Measurements from ENCODE around the gene ARFGAP3. TPM values are rescaled to one million over a fixed set of nuclear protein-coding genes. Genes with fewer than 3 reads are reported as not detected.

Gene ARFGAP3
- total RNA-seq, 2 donors from 2014 or later, result 32.0 to 32.8 TPM

- no peaks in the 10 kb centered on the region for H3K9me3 Mint-ChIP-seq
- peaks cover 93% of the 10 kb centered on the region for H3K36me3 Mint-ChIP-seq (ENCODE audit: low read depth)
- peaks cover 8% of the 10 kb centered on the region for H3K4me1 Mint-ChIP-seq
- H3K27me3 Mint-ChIP-seq, result no peaks in the 10 kb centered on the region
- H3K27ac Mint-ChIP-seq, result no peak overlapping the region
- ATAC-seq (replicated peaks), result no peak
- H3K4me3 Mint-ChIP-seq, result no peak overlapping the region
Measured at GRCh38 chr22:42831712-42832111, 25.4 kb downstream of the ARFGAP3 start.

- Mint-ChIP-seq H3K9me3 (no peaks in the 10 kb centered on the region), H3K4me3 (no peak overlapping the region), H3K27me3 (no peaks in the 10 kb centered on the region), H3K4me1 (peaks cover 8% of the 10 kb centered on the region), H3K27ac (no peak overlapping the region), H3K36me3 (ENCODE audit: low read depth) (peaks cover 88% of the 10 kb centered on the region)
- ATAC-seq (replicated peaks), result no peak
Measured at GRCh38 chr22:42830161-42830560, 26.9 kb downstream of the ARFGAP3 start.

DNA sequence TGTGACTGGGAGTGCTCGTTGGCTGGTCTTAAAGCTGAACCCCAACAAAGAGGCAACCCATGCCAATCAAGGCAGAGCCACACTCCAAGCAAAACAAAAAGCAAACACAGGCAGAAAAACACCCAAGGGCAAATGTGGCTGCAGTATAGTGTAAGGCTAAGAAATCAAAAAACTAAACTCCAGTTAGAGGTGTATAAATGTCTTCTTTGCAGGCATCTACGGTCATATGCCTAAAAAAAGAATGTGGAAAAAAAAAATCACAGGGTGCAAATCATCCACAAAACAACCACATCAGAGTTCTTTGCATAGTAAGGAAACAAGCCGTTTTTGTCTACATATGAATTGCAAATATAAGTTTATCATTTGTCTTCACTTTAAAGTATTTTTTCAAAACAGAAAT lies 27.8 kb downstream of the ARFGAP3 start:
- Mint-ChIP-seq H3K4me3 (no peak overlapping the region), H3K9me3 (no peaks in the 10 kb centered on the region), H3K4me1 (peaks cover 7% of the 10 kb centered on the region), H3K36me3 (ENCODE audit: low read depth) (peaks cover 88% of the 10 kb centered on the region), H3K27ac (no peak overlapping the region), H3K27me3 (no peaks in the 10 kb centered on the region)
- ATAC-seq (replicated peaks), result no peak

GRCh38 chr22:42825796-42826195 lies 31.3 kb downstream of the ARFGAP3 start:
- no peak overlapping the region for H3K27ac Mint-ChIP-seq
- H3K4me3 Mint-ChIP-seq, result no peak overlapping the region
- H3K36me3 Mint-ChIP-seq (ENCODE audit: low read depth), result peaks cover 86% of the 10 kb centered on the region
- ATAC-seq (replicated peaks), result no peak
- no peaks in the 10 kb centered on the region for H3K27me3 Mint-ChIP-seq
- no peaks in the 10 kb centered on the region for H3K9me3 Mint-ChIP-seq
- peaks cover 9% of the 10 kb centered on the region for H3K4me1 Mint-ChIP-seq

DNA sequence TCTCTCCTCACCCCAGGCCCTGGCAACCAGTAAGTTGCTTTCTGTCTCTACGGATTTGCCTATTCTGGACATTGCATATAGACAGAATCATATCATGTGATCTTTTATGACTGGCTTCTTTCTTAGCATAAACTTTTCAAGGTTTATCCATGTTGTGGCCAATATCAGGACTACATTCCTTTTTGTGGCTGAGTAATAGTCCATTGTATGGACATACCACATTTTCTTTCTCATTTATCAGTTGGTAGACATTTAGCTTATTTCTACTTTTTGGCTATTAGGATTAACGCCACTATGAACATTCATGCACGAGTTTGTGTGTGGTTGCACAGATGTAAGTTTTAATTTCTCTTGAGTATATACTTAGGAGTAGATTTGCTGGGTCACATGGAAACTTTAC lies 35.7 kb downstream of the ARFGAP3 start:
- peak overlapping the region; percentile 4 for H3K27ac Mint-ChIP-seq
- no peak for ATAC-seq (replicated peaks)
- no peaks in the 10 kb centered on the region for H3K9me3 Mint-ChIP-seq
- H3K36me3 Mint-ChIP-seq (ENCODE audit: low read depth), result peaks cover 76% of the 10 kb centered on the region
- H3K4me1 Mint-ChIP-seq, result peaks cover 7% of the 10 kb centered on the region
- no peaks in the 10 kb centered on the region for H3K27me3 Mint-ChIP-seq
- H3K4me3 Mint-ChIP-seq, result no peak overlapping the region

- Mint-ChIP-seq H3K4me1 (peaks cover 7% of the 10 kb centered on the region), H3K9me3 (no peaks in the 10 kb centered on the region), H3K27ac (peak overlapping the region; percentile 4), H3K4me3 (no peak overlapping the region), H3K27me3 (no peaks in the 10 kb centered on the region), H3K36me3 (ENCODE audit: low read depth) (peaks cover 82% of the 10 kb centered on the region)
- ATAC-seq (replicated peaks), result no peak
Measured at GRCh38 chr22:42820045-42820763, 36.9 kb downstream of the ARFGAP3 start.

DNA sequence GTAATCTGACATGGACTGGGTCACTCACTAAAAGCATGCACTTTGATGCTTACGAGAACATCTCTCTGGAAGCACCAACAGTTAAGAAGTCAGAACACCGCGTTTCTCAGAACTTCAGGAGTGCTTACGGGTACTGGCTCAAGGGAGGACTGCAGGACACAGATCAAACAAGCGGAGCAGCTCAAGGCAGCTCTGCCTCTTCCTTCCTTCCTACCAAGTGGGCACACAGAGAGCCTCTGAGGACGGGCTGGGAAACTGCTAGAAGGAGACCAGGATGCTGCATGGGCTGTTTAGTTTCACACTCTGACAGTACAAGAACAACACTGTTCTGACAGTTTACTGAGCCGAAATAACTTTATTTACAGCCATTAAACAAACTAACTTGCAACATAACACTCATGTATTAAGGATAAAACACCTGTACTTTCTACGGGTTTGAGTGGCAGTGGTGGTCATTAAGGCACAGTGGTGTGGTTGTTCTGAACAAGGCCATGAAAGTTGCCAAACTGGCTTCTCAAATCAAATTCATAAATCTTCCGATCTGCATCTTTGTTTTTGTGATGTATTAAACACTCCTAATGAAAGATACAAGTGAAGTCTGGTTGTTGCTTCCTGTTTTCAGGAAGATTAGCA lies 37.5 kb downstream of the ARFGAP3 start:
- no peak overlapping the region for H3K4me3 Mint-ChIP-seq
- ATAC-seq (replicated peaks), result no peak
- H3K27ac Mint-ChIP-seq, result no peak overlapping the region
- H3K4me1 Mint-ChIP-seq, result peaks cover 7% of the 10 kb centered on the region
- no peaks in the 10 kb centered on the region for H3K9me3 Mint-ChIP-seq
- peaks cover 82% of the 10 kb centered on the region for H3K36me3 Mint-ChIP-seq (ENCODE audit: low read depth)
- H3K27me3 Mint-ChIP-seq, result no peaks in the 10 kb centered on the region

GRCh38 chr22:42817556-42817955 lies 39.5 kb downstream of the ARFGAP3 start:
- Mint-ChIP-seq H3K36me3 (ENCODE audit: low read depth) (peaks cover 77% of the 10 kb centered on the region), H3K27me3 (no peaks in the 10 kb centered on the region), H3K4me1 (peaks cover 7% of the 10 kb centered on the region), H3K4me3 (no peak overlapping the region), H3K9me3 (no peaks in the 10 kb centered on the region), H3K27ac (no peak overlapping the region)
- ATAC-seq (replicated peaks), result no peak

- no peaks in the 10 kb centered on the region for H3K27me3 Mint-ChIP-seq
- no peak overlapping the region for H3K27ac Mint-ChIP-seq
- H3K36me3 Mint-ChIP-seq (ENCODE audit: low read depth), result peaks cover 76% of the 10 kb centered on the region
- H3K4me3 Mint-ChIP-seq, result no peak overlapping the region
- H3K9me3 Mint-ChIP-seq, result no peaks in the 10 kb centered on the region
- H3K4me1 Mint-ChIP-seq, result peaks cover 7% of the 10 kb centered on the region
- no peak for ATAC-seq (replicated peaks)
Measured at GRCh38 chr22:42816336-42816735, 40.7 kb downstream of the ARFGAP3 start.

GRCh38 chr22:42814616-42815015 lies 42.5 kb downstream of the ARFGAP3 start:
- Mint-ChIP-seq H3K36me3 (ENCODE audit: low read depth) (peaks cover 77% of the 10 kb centered on the region), H3K4me3 (no peak overlapping the region), H3K9me3 (no peaks in the 10 kb centered on the region), H3K27ac (no peak overlapping the region), H3K4me1 (no peaks in the 10 kb centered on the region), H3K27me3 (no peaks in the 10 kb centered on the region)
- no peak for ATAC-seq (replicated peaks)

GRCh38 chr22:42814215-42814614 lies 42.9 kb downstream of the ARFGAP3 start:
- H3K27ac Mint-ChIP-seq, result peak overlapping the region; percentile 34

GRCh38 chr22:42813501-42813900 lies 43.6 kb downstream of the ARFGAP3 start:
- ATAC-seq (replicated peaks), result no peak
- H3K9me3 Mint-ChIP-seq, result no peaks in the 10 kb centered on the region

More at GRCh38 chr22:42814215-42814614, 42.9 kb downstream of the ARFGAP3 start:
- Mint-ChIP-seq H3K4me1 (no peaks in the 10 kb centered on the region), H3K9me3 (no peaks in the 10 kb centered on the region), H3K27me3 (no peaks in the 10 kb centered on the region), H3K36me3 (ENCODE audit: low read depth) (peaks cover 81% of the 10 kb centered on the region), H3K4me3 (no peak overlapping the region)
- ATAC-seq (replicated peaks), result no peak

DNA sequence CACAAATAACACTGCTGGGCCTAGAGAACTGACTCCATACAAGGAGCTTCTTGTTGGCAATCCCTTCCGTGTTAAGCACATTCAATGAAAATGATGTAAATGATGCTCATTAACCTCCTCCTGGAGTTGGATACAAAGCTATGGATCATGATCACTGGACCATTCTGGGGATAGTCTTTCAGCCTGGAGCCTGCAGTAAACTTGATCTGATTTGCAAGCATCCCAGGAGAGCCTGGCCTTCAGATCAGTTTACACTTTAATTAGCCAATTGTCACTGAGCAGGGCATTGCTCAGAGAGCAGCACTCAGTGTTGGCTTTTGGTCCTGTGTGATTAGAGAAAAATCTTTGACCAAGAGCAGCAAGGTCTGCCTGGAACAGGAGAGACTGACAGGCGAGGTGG lies 45.6 kb downstream of the ARFGAP3 start:
- Mint-ChIP-seq H3K27ac (no peak overlapping the region), H3K36me3 (ENCODE audit: low read depth) (peaks cover 92% of the 10 kb centered on the region), H3K4me3 (no peak overlapping the region), H3K4me1 (no peaks in the 10 kb centered on the region), H3K9me3 (no peaks in the 10 kb centered on the region), H3K27me3 (no peaks in the 10 kb centered on the region)
- no peak for ATAC-seq (replicated peaks)

More at GRCh38 chr22:42813501-42813900, 43.6 kb downstream of the ARFGAP3 start:
- Mint-ChIP-seq H3K27ac (peak overlapping the region; percentile 34), H3K36me3 (ENCODE audit: low read depth) (peaks cover 88% of the 10 kb centered on the region), H3K4me1 (no peaks in the 10 kb centered on the region), H3K27me3 (no peaks in the 10 kb centered on the region), H3K4me3 (no peak overlapping the region)

GRCh38 chr22:42808521-42808920 lies 48.6 kb downstream of the ARFGAP3 start:
- Mint-ChIP-seq H3K27ac (no peak overlapping the region), H3K9me3 (no peaks in the 10 kb centered on the region), H3K4me3 (no peak overlapping the region), H3K36me3 (ENCODE audit: low read depth) (peaks cover 96% of the 10 kb centered on the region), H3K27me3 (no peaks in the 10 kb centered on the region), H3K4me1 (no peaks in the 10 kb centered on the region)
- ATAC-seq (replicated peaks), result no peak

DNA sequence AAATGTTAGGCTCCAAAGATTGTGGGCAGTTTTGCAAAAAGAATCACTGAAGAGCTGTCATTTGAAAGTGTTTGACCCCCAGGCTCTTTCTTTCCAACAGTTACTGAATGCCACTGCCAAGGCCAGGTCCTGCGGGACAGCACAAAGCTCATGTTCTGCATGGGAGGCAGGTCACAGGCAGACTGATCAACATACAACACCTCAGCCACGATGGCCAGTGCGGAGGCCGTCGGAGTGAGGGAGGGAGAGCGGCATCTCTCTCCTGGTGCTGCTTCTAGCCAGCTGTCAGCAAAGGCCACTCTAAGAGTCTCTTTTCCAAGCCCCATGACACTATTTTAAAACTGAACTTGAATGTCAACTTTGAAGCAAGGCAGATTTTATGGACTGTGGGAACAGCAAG lies 49.9 kb downstream of the ARFGAP3 start:
- H3K4me3 Mint-ChIP-seq, result no peak overlapping the region
- peaks cover 89% of the 10 kb centered on the region for H3K36me3 Mint-ChIP-seq (ENCODE audit: low read depth)
- peak overlapping the region; percentile 52 for H3K27ac Mint-ChIP-seq
- ATAC-seq (replicated peaks), result no peak
- H3K9me3 Mint-ChIP-seq, result no peaks in the 10 kb centered on the region
- H3K4me1 Mint-ChIP-seq, result no peaks in the 10 kb centered on the region
- no peaks in the 10 kb centered on the region for H3K27me3 Mint-ChIP-seq

Measured in activated T-helper 17 cell treated with anti-CD3 and anti-CD28 coated beads, Interleukin-2, amount 50 U/mL, for 72 hours (primary cell).